DND-41 (cell line): ENCODE results near the gene SLAMF8.

Experiments used
- EZH2 ChIP-seq: IDR thresholded peaks from 3 replicates; pipeline ENCODE4 v1.6.1; 2012; ENCODE audit warnings: borderline replicate concordance, low read depth, mild to moderate bottlenecking, moderate library complexity, low read length, inconsistent platforms; ENCODE audit not compliant: severe bottlenecking
- TF ChIP-seq, protein P1 (sequence below): IDR thresholded peaks from 2 replicates; pipeline ENCODE4 v1.5.1; 2012; ENCODE audit warnings: borderline replicate concordance, low read length, moderate library complexity, mild to moderate bottlenecking; ENCODE audit not compliant: poor library complexity, severe bottlenecking; ENCODE audit errors: extremely low read depth

DNA sequence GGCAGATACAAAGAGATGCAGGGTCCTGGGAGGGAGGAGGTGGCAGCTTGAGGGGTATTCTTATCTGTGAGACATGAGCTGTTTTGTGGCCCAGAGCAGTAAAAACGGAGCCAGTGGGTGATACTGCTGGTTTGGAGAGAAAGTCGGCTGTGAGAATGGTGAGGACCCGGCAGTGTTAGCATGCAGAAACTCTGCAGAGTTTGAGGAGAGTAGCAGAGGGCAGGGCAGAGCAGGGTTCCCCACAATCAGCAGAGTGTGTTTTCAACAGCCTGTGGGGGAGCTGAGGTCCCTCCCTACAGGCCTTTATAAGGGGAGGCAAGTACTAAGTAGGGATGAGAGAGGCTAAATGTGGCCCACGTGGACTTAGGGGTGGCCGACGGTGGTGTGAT lies 423 bp downstream of the SLAMF8 start:
- TF ChIP-seq, protein P1, sequence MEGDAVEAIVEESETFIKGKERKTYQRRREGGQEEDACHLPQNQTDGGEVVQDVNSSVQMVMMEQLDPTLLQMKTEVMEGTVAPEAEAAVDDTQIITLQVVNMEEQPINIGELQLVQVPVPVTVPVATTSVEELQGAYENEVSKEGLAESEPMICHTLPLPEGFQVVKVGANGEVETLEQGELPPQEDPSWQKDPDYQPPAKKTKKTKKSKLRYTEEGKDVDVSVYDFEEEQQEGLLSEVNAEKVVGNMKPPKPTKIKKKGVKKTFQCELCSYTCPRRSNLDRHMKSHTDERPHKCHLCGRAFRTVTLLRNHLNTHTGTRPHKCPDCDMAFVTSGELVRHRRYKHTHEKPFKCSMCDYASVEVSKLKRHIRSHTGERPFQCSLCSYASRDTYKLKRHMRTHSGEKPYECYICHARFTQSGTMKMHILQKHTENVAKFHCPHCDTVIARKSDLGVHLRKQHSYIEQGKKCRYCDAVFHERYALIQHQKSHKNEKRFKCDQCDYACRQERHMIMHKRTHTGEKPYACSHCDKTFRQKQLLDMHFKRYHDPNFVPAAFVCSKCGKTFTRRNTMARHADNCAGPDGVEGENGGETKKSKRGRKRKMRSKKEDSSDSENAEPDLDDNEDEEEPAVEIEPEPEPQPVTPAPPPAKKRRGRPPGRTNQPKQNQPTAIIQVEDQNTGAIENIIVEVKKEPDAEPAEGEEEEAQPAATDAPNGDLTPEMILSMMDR: no peak
- TF ChIP-seq EZH2: no peak
